GM18498 (cell line): ENCODE data around the gene CMSS1.

Experiments
- ATAC-seq: cut with Tn5 transposase; IDR thresholded peaks from one replicate; pipeline ENCODE4 v1.9.1; 2021; ENCODE audit warnings: mild to moderate bottlenecking, moderate library complexity; ENCODE audit not compliant: unreplicated experiment

Gene CMSS1

DNA sequence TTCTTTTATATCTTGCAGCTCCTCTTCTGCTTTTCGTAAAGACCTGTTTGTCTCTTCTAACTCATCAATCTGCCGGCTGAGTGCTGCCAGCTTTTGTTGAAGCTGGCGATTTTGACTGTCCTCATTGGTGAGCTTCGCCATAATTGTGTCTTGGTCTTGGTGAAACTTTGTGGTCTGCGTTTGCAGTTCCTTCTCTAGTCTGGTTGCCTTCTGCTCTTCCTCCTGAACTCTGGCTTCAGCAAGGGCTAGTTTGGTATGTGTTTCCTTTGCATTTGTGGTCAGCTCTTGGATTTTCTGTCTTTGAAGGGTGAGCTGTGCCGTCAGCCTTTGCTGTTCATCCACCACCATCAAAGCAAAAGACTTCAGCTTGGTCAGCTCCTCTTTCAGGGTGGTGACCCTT lies 32.9 kb downstream of the CMSS1 start:
- no peak for ATAC-seq

DNA sequence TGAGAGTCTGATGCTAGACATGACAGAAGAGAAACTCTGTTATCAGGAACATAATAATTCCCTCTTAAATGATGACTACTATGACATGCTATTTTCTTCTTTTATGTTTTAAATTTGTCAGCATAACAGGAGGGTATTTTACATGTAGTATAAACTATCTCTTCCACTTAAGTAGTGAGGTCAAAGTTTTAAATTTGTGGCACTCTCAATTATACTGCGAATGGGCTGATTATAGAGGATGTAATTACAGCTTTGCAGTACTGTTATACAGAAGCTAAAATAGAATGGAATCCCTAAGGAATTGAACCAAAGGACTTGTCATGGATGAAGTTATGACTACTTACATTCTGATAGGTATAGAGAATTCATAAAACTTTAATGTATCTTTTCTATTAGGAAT lies 34.3 kb downstream of the CMSS1 start:
- no peak for ATAC-seq

DNA sequence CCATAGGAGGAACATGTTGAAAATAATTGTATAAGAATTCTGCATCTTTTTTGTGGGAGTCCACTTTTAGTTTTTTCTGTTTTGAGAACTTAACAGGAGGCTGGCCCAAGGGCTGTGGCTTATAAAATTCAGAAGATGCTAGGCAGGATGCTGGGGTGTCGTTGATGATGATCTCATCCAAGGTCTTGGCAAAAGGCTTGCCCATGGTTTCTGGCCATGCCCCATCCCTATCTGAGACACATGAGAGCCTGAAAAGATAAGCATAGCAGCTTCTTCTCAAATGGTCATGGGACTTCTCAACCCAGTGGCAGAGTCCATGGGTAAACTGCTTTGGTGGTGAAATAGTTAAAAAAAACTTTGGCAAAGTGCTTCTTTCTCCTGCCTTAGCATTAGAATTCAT lies 35.2 kb downstream of the CMSS1 start:
- ATAC-seq: no peak

DNA sequence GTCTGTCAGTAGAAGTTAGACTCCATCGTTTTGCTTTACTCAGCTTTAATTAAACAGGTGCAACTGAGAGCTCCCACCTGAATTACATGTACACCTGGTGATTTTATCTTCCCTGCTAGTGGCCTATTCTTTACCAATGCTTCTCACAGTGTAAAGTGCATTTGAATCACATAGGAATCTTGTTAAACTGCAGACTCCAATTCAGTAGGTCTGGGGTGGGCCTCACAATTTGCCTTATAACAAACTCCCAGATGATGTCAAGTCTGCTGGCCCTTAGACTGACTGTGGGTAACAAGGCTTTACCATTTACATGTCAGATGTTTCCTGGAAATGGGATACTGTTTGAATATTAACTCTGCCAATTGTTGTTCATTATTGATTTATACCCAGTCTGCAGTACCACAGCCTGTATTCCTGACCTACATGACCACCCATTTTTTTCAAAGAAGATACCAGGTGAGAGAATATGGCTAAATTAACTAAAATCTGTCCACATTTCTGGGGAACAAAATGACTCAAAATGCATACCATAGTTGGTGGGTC lies 37.2 kb downstream of the CMSS1 start:
- ATAC-seq: no peak

DNA sequence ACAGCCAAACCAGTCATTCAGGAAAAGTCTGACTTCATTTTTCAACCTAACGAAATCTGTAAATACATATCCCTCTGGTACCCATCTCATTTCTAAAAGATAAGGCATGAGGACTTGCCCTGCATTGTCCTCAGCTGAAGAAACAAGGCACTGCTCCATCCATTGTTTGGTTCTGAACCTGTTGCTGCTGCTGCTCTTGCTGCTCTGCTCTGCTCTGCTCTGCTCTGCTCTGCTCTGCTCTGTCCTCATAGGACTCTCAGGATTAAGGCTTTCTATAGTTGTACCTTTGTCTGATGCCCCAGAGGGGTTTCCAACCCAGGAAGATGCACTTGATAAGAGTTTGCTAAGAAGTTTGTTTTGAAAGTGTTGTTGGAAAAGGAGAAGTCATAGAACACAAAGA lies 38.2 kb downstream of the CMSS1 start:
- ATAC-seq: no peak

DNA sequence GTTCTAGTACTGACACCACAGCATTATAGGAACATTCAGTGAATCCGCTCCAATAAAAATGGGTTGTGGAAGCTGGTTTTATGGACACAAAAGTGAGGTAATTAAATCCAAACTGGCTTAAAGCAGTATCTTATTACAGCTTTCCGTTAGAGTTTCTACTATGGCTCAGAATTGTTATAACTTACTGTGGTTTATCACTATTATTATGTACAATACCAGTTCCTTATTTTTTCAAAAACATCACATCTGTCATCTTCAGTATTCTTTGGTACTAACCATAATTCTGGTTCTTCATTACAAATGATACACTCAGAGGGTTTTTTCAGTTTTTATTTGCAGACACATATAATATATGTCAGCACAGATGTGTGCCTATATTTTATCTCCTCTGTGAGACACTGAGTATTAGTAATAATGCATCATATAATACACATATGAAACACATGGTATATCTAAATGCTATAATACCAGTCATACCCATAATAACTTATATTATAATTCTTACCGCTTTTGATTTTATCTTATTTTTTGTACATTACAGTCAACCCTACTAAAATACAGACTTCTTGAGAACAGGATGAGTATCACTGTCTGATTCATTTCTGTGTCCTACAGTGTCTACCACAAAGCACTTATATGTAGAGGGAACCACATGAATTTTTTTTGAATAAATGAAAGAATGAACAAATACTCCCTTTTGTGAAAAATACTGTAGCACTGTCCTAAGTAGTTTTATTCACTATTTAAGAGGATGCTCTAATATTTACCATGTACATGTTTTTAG lies 39.0 kb downstream of the CMSS1 start:
- ATAC-seq: no peak

DNA sequence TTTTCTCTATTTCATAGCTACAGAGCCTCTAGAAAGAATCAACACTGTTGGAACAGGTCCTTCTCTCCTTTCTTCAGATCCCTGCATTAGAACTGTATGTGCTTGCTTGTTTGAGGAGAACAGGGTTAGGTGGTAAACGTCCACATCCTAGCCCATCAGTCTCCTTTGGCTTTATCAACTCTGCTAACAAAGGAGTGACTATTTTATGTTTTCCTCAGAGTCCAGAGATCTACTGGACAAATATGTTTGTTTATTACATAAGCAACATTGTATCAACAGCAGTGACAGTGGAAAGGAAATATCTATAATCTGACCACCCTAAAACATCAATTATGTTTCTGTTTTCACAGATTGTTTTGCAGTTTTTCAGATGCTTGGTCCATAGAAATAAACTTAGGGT lies 39.6 kb downstream of the CMSS1 start:
- ATAC-seq: no peak

DNA sequence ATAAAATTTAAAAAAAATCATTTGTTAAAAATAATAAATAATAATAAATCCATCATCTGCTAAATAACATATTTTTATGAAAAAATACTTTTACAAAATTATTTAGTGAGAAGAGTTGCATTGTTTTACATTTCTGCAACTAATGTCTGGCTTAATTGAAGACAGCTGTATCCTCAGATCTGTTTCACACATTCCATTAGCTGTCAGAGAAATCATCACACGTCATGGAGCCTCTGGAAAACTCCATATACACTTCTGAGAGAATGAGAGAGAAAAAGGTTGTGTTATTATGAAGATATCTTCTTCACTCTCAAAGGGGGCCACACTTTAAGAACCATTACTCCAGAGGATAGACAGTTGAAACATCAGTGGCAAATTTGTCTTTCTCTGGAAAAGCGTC lies 40.8 kb downstream of the CMSS1 start:
- ATAC-seq: no peak

DNA sequence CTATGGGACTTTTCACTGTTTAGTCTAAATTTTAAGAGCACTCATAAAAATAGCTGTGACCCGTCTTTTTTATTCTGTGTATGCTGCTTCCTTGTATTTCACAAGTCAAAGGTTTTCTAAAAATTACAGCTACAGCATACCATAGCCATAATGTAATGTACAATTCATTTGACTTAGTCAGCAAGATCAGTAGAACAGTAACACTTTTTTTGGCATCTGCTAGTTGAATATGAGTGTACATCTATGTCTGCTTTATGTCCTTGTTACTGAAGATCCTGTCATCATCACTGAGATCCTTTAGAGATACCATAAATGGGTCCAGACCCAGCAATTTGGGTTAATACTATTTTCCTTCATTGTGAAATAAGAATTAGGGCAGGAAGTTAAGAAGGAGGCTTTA lies 42.2 kb downstream of the CMSS1 start:
- ATAC-seq: no peak

DNA sequence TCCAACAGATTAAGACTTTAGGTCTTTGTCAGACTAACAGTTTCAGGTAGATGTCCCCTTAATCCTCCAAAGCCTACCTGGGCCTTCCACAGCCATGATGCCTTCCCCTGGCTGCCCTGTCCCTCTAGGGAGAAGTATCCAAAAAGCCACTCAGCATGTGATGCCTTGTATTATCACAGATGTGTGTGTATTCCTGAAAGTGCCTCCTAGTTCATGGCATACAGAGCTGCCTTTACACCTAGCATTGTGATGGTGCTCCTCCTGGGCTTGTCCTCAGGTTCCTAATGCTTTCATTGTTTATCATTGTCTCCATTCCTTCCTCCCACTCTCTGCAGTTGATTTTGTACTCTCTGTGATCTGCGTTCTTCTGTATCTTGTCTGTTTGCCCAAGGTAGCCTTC lies 43.6 kb downstream of the CMSS1 start:
- no peak for ATAC-seq

DNA sequence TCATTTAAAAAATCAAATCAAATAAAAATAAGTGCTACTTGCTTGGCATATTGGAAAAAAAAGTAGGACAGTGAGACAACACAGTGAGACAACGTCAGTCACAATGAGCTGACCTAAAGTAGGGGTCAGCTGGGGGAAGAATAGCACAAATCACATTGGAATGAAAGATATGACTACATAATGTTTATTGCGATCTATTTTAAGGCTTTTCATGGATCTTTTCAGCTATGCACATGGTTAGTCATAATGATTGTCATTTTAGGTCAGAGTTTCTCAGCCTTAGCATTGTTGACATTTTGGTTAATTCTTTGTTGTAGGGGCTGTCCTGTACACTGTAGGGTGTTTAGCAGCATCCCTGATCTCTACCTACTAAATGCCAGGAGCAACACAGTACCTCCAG lies 44.5 kb downstream of the CMSS1 start:
- no peak for ATAC-seq

DNA sequence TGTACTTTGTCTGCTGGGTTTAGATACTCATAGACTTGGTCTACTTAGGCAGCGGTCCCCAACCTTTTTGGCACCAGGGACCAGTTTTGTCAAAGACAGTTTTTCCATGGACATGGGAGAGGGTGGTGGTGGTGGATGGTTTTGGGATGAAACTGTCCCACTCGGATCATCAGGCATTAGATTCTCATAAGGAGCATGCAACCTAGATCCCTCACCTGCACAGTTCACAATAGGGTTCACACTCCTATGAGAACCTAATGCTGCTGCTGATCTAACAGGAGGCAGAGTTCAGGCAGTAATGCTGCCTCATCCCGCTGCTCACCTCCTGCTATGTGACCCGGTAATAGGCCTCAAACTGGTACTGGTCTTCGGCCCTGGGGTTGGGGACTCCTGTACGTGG lies 45.3 kb downstream of the CMSS1 start:
- ATAC-seq: no peak

DNA sequence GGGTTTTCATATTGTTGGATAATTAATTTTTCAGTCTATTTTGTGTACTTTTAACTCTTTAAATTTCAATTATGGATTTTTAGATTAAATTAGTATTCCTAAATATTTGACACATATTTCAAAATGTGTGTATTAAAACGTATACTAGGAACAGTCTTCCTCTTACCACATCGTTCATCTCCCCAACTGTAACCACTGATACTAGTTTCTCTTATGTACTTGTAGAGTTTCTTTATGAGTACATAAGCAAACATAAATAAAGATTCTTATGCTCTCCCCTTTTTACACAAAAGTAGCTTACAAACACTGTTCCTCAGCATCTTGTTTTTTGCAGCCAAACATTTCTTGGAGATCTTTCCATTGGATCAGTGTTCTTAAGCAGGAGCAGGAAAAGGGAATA lies 45.9 kb downstream of the CMSS1 start:
- peak; percentile 51 for ATAC-seq

DNA sequence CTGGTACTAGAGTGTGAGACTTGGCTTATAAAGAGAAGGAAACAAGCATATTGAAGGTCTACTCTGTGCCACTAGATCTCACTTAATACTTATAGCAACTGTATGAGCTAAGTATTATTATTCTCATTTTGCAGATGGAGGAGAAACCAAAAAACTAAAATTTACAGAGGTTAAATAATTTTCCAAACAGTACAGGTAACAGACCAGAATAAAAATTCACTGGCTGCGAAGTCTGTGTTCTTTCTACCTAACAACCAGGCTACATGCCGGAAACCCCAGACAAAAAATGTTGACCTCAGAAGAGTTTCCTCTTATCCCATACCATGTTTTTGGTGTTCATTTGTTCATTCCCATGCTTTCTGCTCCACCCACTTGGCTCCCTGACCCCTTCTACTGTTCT lies 46.6 kb downstream of the CMSS1 start:
- no peak for ATAC-seq

DNA sequence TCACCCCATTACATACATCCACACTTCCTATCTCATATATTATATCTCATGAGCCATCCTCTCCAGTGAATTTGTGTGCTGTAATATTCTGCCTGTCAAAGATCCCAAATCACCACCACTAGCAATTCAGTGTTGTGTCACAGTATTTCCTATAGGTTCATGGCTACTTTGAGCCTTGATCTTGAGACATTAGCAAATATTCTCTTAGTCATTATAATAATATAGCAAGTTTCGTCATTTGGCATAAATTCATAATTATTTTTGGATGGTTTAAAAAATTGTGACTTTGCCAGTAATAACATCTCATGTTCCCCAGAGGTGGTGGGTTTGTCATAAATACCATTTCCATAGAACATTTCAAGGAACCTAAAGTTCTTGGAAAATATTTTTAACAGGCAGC lies 47.7 kb downstream of the CMSS1 start:
- no peak for ATAC-seq

DNA sequence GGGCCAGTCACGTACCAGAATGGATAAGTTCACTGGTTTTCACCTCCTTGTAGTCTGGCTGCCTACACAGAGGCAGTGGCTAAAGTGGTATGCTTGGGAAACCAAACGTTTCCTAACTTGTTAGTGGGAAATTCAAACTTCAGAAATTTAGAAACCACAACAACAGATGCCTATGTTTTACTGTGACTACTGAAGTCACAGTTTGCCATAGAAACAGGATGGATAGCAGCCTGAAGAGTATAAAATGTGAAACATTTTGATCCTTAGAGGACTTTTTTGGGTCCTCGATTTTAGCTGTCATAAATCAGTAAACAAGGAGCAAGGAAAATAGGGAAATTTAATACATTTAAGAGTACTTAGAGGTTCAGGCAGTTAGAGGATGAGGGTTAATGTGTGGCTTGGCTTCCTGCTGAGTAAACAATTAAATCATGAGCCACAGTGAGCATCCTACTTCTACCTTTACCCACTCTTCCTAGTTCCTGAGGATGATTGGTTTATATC lies 48.6 kb downstream of the CMSS1 start:
- no peak for ATAC-seq

DNA sequence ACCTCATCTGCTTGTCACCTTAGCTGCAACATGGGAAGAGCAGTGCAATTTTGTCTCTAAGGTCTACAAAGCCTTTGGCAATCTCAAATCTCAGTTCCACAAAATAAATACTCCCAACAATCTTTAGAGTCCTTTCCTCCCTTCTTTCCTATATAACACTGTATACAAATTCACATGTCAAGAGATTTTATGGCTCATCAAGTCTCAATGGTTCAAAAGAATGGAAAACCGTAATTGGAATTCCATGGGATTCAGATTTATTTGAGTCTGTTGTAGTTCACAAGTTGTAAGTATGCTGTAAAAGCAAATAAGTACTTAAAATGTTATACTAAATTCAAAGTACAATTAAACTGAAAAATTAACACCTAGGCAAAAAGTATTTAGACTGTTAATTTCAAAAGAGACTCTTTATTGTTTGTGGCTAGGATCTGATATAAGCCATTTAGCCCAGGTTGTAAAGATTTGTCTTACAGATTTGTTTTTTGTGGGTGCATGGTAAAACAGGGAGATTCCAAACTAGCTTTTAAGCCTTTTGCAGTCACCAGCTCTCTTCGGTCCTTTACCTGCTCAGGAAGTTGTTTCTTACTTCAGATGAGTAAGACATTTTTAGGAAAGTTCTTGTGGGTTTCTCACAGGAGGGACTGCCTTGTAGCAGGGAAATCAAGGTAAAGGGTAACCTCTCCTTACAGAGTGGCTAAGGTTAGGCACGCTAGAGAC lies 50.1 kb downstream of the CMSS1 start:
- ATAC-seq: no peak

DNA sequence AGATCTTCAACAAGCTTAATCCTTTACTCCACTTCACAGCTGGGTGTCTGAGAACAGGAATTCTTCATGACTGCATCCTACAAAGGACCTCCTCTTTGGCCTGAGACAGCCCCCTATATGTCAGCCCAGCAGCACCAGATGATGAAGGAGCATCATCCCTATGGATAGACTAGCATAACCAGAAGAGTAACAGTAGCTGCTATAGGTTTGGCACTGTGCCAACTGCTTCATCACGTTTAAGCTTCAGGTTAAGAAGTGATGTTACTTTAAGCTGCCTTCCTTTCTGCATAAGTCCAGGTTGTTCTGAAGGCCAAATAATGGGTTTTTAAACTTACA lies 50.6 kb downstream of the CMSS1 start:
- no peak for ATAC-seq

DNA sequence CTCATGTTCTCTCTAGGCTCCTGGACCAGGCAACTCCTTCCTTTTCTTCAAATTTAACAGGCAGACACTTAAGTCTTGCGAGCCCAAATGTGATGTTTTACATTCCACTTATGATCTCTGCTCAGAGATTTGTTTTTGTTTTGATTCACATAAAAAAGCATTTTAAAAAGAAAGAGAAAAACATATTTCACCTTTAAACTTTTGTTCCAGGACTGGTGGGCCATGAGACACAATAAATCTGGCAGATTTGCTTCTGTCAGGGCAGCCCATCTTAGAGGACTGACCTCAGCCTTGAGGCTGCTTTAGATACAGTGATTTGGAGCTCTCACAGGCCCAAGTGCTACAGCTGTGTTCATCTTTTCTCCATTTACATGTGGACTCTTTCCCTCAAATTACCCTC lies 52.0 kb downstream of the CMSS1 start:
- ATAC-seq: no peak

DNA sequence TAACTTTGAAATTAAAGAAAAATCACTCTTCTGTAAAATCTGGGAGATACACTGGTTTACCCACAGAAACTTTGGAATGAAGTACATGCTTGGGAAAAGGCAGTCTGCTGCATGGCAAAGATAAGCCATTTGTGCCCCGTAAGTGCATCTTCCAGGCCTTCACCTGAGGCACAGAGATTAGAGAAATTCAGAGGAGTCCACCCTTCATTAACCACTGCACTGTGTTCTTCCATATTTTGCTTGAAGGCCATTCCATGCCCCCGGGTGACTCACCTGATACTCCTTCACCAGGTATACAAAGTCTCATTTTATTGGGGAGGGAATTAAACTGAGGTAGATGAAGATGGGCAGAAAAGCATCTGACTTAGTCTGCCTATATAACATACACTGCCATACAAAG lies 53.0 kb downstream of the CMSS1 start:
- ATAC-seq: no peak

DNA sequence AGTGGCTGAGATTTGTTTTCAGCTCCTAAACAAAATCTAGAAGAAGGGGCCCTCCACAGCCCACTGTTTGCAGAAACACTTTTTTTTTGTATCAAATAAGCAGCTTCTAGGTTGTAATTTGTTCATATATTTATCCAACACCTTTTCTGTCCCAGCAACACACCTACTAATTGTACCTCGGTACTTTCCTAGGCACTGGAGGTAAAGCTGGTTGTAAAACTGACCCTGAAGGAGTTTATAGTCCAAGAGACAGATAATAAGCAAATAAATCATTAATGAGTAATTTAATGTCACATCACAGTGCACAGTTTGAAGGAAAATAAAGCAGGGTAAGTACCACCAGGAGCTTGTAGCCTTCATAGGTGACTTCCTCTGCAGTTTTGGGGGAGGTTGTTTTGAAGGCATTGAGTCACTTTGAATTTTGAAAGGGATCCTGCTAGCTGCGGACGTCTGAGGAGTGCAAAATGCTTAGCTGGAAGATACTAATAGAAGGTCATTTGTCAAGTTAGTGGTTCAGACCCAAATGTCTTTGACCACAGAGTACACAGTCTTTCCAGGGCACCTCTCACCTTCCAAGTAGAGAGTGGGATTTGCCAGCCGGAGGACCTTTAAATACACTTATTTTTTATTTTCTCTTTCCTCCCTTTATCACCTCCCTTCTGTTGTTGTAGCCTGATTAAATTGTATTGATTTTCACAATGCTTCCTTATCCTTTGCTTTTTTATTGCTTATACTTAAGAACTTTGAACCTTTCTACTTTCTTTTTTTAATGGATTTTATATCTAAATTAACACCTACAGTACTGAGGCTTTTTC lies 53.8 kb downstream of the CMSS1 start:
- ATAC-seq: no peak

DNA sequence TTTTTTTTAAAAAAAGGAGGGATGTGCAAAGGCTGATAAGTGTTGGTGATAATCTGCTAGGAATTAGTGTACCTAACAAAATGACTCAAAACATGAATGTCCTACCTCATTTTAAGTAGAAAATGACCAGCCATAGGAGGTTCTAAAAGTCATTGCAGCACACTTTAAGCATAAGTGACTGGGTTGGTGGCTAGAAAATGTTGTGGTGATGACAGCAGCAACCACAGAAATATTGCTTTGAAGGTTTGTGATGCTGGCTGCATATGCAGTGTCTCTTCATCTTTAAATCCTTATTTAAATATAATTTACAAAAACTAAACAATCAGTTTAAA lies 55.2 kb downstream of the CMSS1 start:
- peak; percentile 44 for ATAC-seq
